ENCODE results near the gene PDCD6IP.

PDCD6IP gene

DNA sequence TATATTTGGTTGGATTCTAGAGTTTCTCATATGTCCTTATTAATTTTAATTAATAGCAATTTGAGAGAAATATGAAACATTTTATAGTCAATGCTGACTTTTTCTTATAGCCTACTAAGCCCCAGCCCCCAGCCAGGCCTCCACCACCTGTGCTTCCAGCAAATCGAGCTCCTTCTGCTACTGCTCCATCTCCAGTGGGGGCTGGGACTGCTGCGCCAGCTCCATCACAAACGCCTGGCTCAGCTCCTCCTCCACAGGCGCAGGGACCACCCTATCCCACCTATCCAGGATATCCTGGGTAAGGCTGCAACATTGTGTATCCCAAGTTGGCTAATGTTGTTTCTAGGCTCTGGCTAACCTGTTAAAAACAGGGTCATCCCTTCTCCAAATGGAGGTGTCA lies 66.7 kb downstream of the PDCD6IP start:
- Histone ChIP-seq H3K9ac (ENCODE audit: low read length) (no peak overlapping the region), H3K27me3 (ENCODE audit: control insufficient read depth, insufficient read depth, low read length) (no peaks in the 10 kb centered on the region), H3K36me3 (ENCODE audit: control insufficient read depth, insufficient read depth, low read length) (no peaks in the 10 kb centered on the region), H3K4me3 (ENCODE audit: low read length) (no peak overlapping the region), H3K4me1 (ENCODE audit: control insufficient read depth, insufficient read depth, low read length) (no peaks in the 10 kb centered on the region), H3K9me3 (ENCODE audit: control insufficient read depth, low read length) (no peaks in the 10 kb centered on the region)

DNA sequence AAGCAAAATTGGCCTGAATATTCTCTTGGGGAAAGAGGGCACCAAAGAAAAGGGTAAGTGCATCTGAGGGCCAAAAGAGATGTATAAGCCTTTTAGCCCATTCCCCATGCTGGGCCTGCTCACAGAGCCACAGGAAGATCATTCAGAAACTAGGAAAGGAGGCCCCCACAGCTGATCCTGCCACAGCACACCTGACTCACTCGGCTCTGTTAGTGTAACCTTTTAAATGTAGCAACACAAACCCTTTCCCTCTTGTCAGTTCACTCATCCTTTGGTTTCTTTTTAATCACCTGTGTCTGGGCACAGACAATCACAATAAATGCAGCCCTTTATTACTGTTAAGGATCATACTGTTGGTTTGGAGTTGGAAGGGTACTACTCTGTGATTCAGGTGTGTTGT lies 69.9 kb downstream of the PDCD6IP start:
- no peak overlapping the region for H3K4me3 ChIP-seq (ENCODE audit: low read length)
- no peaks in the 10 kb centered on the region for H3K36me3 ChIP-seq (ENCODE audit: control insufficient read depth, insufficient read depth, low read length)
- H3K4me1 ChIP-seq (ENCODE audit: control insufficient read depth, insufficient read depth, low read length) = no peaks in the 10 kb centered on the region
- H3K27me3 ChIP-seq (ENCODE audit: control insufficient read depth, insufficient read depth, low read length) = no peaks in the 10 kb centered on the region
- no peak overlapping the region for H3K9ac ChIP-seq (ENCODE audit: low read length)
- no peaks in the 10 kb centered on the region for H3K9me3 ChIP-seq (ENCODE audit: control insufficient read depth, low read length)

DNA sequence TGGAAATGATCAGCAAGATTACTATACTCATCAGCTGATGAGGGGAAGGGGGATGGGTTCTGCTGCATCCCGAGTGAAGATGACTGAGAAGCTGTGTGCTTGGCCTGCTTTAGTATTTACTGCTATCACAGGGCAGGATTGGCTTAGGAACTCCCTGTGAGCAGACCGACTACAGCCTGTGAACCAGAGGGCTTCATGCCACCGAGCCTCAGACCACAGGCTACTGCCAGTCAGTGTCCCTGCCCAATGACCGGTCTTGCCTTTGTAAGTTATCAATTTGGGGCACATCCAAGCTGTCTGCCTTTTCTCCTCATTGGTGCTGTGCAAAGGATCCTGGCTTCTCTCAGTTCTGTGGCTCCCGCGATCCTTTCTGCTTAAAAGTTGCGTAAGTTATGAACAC lies 71.5 kb downstream of the PDCD6IP start:
- Histone ChIP-seq H3K4me1 (ENCODE audit: control insufficient read depth, insufficient read depth, low read length) (no peaks in the 10 kb centered on the region), H3K4me3 (ENCODE audit: low read length) (no peak overlapping the region), H3K27me3 (ENCODE audit: control insufficient read depth, insufficient read depth, low read length) (no peaks in the 10 kb centered on the region), H3K9ac (ENCODE audit: low read length) (no peak overlapping the region), H3K36me3 (ENCODE audit: control insufficient read depth, insufficient read depth, low read length) (no peaks in the 10 kb centered on the region), H3K9me3 (ENCODE audit: control insufficient read depth, low read length) (no peaks in the 10 kb centered on the region)

GRCh38 chr3:33874815-33875214 lies 76.4 kb downstream of the PDCD6IP start:
- Histone ChIP-seq H3K4me3 (ENCODE audit: low read length) (no peak overlapping the region), H3K27me3 (ENCODE audit: control insufficient read depth, insufficient read depth, low read length) (no peaks in the 10 kb centered on the region)

DNA sequence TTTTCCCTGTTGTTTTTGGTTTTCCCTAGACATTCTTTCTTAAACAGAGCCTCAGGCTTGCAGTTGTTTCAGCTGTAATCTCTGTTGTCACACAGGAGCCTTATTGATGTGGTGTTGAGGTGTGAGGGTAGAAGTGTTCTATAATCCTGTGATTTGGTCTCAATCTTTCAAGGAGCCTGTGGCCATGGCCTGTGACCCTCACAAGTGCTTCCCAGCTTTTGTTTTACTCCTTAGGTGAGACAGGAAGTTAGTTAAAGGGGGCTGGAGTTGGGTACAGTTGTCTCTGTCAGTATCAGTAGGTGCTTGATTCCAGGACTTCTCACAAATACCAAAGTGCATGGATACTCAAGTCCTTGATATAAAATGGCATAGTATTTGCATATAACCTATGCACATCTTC lies 77.2 kb downstream of the PDCD6IP start:
- H3K27me3 ChIP-seq (ENCODE audit: control insufficient read depth, insufficient read depth, low read length) = no peaks in the 10 kb centered on the region
- no peak overlapping the region for H3K9ac ChIP-seq (ENCODE audit: low read length)
- H3K4me3 ChIP-seq (ENCODE audit: low read length) = no peak overlapping the region
- no peaks in the 10 kb centered on the region for H3K4me1 ChIP-seq (ENCODE audit: control insufficient read depth, insufficient read depth, low read length)
- H3K36me3 ChIP-seq (ENCODE audit: control insufficient read depth, insufficient read depth, low read length) = no peaks in the 10 kb centered on the region
- H3K9me3 ChIP-seq (ENCODE audit: control insufficient read depth, low read length) = no peaks in the 10 kb centered on the region

More at GRCh38 chr3:33874815-33875214, 76.4 kb downstream of the PDCD6IP start:
- Histone ChIP-seq H3K4me1 (ENCODE audit: control insufficient read depth, insufficient read depth, low read length) (no peaks in the 10 kb centered on the region), H3K36me3 (ENCODE audit: control insufficient read depth, insufficient read depth, low read length) (no peaks in the 10 kb centered on the region), H3K9me3 (ENCODE audit: control insufficient read depth, low read length) (no peaks in the 10 kb centered on the region), H3K9ac (ENCODE audit: low read length) (no peak overlapping the region)

DNA sequence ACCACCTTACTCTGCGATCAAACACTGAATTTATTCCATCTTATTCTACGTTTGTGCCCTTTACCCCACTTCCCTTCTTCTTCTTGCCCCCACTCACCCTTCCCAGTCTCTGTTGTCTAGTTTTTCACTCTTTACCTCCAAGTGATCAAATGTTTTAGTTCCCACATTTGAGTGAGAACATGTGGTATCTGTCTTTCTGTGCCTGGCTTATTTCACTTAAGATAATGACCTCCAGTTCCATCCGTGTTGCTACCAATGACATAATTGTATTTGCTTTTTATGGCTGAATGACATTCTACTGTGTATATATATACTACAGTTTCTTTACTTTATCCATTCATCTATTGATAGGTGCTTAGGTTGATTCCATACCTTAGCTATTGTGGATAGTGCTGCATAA lies 78.8 kb downstream of the PDCD6IP start:
- Histone ChIP-seq H3K9me3 (ENCODE audit: control insufficient read depth, low read length) (no peaks in the 10 kb centered on the region), H3K36me3 (ENCODE audit: control insufficient read depth, insufficient read depth, low read length) (no peaks in the 10 kb centered on the region), H3K4me1 (ENCODE audit: control insufficient read depth, insufficient read depth, low read length) (no peaks in the 10 kb centered on the region), H3K4me3 (ENCODE audit: low read length) (no peak overlapping the region), H3K27me3 (ENCODE audit: control insufficient read depth, insufficient read depth, low read length) (no peaks in the 10 kb centered on the region), H3K9ac (ENCODE audit: low read length) (no peak overlapping the region)

- no peaks in the 10 kb centered on the region for H3K36me3 ChIP-seq (ENCODE audit: control insufficient read depth, insufficient read depth, low read length)
- no peak overlapping the region for H3K9ac ChIP-seq (ENCODE audit: low read length)
- no peaks in the 10 kb centered on the region for H3K4me1 ChIP-seq (ENCODE audit: control insufficient read depth, insufficient read depth, low read length)
- no peak overlapping the region for H3K4me3 ChIP-seq (ENCODE audit: low read length)
- no peaks in the 10 kb centered on the region for H3K27me3 ChIP-seq (ENCODE audit: control insufficient read depth, insufficient read depth, low read length)
- H3K9me3 ChIP-seq (ENCODE audit: control insufficient read depth, low read length) = no peaks in the 10 kb centered on the region
These were observed 81.1 kb downstream of the PDCD6IP start for GRCh38 chr3:33879540-33879939.

- Histone ChIP-seq H3K36me3 (ENCODE audit: control insufficient read depth, insufficient read depth, low read length) (no peaks in the 10 kb centered on the region), H3K9me3 (ENCODE audit: control insufficient read depth, low read length) (no peaks in the 10 kb centered on the region), H3K4me3 (ENCODE audit: low read length) (no peak overlapping the region), H3K9ac (ENCODE audit: low read length) (no peak overlapping the region), H3K4me1 (ENCODE audit: control insufficient read depth, insufficient read depth, low read length) (no peaks in the 10 kb centered on the region), H3K27me3 (ENCODE audit: control insufficient read depth, insufficient read depth, low read length) (no peaks in the 10 kb centered on the region)
These were observed 83.0 kb downstream of the PDCD6IP start for GRCh38 chr3:33881156-33882064.

DNA sequence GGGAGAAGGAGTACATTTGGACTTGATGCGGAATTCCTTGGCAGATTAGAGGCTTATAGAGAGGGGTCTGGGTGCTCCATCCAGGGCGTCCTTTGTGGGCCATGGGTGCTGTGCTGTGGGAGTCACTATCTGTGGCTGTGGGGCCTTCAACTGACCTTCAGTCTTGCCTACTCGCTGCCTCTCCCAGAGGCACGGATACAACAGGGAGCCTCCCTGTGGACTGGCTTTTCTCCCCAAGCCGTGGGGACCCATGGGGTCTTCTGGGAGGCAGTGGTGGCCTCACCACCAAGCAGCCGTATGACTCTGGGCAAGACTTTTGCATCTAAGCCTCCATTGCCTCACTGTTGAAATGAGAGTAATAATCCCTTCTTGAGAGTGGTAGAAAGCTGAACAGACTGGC lies 83.9 kb downstream of the PDCD6IP start:
- Histone ChIP-seq H3K4me1 (ENCODE audit: control insufficient read depth, insufficient read depth, low read length) (no peaks in the 10 kb centered on the region), H3K9ac (ENCODE audit: low read length) (no peak overlapping the region), H3K9me3 (ENCODE audit: control insufficient read depth, low read length) (no peaks in the 10 kb centered on the region), H3K4me3 (ENCODE audit: low read length) (no peak overlapping the region), H3K27me3 (ENCODE audit: control insufficient read depth, insufficient read depth, low read length) (no peaks in the 10 kb centered on the region), H3K36me3 (ENCODE audit: control insufficient read depth, insufficient read depth, low read length) (no peaks in the 10 kb centered on the region)

DNA sequence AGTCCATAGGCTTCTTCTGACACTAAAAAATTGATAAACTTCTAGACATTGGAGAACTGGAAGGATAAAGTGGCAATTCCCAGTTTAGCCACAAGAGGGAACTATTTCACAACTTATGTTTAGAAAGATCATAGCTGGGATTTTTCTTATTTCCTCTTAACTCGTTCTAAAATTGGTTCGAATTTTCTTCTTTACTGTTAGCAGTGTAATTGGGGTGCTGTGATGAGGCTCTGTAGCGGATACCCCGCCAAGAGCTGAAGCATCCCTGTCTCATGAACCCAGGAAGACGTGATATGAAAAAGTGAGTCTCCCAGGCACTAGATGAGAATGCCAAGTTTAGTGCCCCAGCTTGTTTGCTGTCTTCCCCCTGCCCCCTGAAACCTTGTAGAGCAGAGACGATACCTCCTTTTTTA lies 85.1 kb downstream of the PDCD6IP start:
- no peak overlapping the region for H3K4me3 ChIP-seq (ENCODE audit: low read length)
- H3K27me3 ChIP-seq (ENCODE audit: control insufficient read depth, insufficient read depth, low read length) = no peaks in the 10 kb centered on the region
- H3K4me1 ChIP-seq (ENCODE audit: control insufficient read depth, insufficient read depth, low read length) = no peaks in the 10 kb centered on the region
- H3K9me3 ChIP-seq (ENCODE audit: control insufficient read depth, low read length) = no peaks in the 10 kb centered on the region
- H3K9ac ChIP-seq (ENCODE audit: low read length) = no peak overlapping the region
- H3K36me3 ChIP-seq (ENCODE audit: control insufficient read depth, insufficient read depth, low read length) = no peaks in the 10 kb centered on the region

GRCh38 chr3:33883951-33884561 lies 85.6 kb downstream of the PDCD6IP start:
- Histone ChIP-seq H3K4me1 (ENCODE audit: control insufficient read depth, insufficient read depth, low read length) (no peaks in the 10 kb centered on the region), H3K27me3 (ENCODE audit: control insufficient read depth, insufficient read depth, low read length) (no peaks in the 10 kb centered on the region), H3K9me3 (ENCODE audit: control insufficient read depth, low read length) (no peaks in the 10 kb centered on the region), H3K9ac (ENCODE audit: low read length) (no peak overlapping the region), H3K4me3 (ENCODE audit: low read length) (no peak overlapping the region), H3K36me3 (ENCODE audit: control insufficient read depth, insufficient read depth, low read length) (no peaks in the 10 kb centered on the region)

DNA sequence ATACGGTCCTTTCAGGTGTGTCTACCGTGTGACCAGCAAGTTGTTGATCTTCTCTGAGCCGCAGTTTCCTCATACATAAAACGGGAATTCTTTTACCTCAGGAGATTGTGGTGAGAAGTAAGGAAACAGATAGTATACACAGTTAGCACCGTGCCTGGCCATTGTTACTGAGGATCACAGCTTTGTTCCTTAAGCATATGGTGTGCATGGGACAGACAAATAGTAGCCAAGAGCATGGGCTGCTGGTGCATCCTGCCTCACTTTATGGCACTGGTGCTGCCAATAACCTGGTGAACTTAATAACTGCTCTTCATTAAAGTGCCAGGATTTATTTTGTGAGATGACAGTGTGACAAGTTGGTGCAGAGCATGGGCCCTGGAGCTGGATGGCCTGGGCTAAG lies 86.3 kb downstream of the PDCD6IP start:
- Histone ChIP-seq H3K27me3 (ENCODE audit: control insufficient read depth, insufficient read depth, low read length) (no peaks in the 10 kb centered on the region), H3K36me3 (ENCODE audit: control insufficient read depth, insufficient read depth, low read length) (no peaks in the 10 kb centered on the region), H3K4me3 (ENCODE audit: low read length) (no peak overlapping the region), H3K9me3 (ENCODE audit: control insufficient read depth, low read length) (no peaks in the 10 kb centered on the region), H3K9ac (ENCODE audit: low read length) (no peak overlapping the region), H3K4me1 (ENCODE audit: control insufficient read depth, insufficient read depth, low read length) (no peaks in the 10 kb centered on the region)

Measured in mucosa of stomach (tissue), 1 donor.